ENCODE data around the gene SLC36A2.

DNA sequence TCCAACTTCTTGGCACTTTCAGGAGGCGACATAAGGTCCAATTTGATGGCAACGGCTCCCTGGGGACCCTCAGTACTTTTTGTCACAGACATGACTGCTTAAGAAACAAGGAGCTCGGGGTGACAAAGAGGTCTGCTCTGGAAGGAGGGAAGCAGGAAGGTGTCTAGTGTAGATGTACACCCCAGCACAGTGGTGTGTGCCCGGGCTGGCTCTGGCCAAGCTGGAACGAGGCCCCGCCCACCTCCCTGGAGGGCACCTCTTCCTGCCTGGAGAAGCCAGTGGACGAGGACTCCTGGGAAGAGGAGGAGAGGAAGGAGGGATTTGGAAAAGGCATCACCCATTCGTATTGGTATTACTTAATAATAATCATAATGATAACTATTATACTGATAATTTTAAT lies at the start of gene SLC36A2:
- TF ChIP-seq, protein P1, sequence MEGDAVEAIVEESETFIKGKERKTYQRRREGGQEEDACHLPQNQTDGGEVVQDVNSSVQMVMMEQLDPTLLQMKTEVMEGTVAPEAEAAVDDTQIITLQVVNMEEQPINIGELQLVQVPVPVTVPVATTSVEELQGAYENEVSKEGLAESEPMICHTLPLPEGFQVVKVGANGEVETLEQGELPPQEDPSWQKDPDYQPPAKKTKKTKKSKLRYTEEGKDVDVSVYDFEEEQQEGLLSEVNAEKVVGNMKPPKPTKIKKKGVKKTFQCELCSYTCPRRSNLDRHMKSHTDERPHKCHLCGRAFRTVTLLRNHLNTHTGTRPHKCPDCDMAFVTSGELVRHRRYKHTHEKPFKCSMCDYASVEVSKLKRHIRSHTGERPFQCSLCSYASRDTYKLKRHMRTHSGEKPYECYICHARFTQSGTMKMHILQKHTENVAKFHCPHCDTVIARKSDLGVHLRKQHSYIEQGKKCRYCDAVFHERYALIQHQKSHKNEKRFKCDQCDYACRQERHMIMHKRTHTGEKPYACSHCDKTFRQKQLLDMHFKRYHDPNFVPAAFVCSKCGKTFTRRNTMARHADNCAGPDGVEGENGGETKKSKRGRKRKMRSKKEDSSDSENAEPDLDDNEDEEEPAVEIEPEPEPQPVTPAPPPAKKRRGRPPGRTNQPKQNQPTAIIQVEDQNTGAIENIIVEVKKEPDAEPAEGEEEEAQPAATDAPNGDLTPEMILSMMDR (conservative IDR thresholded peaks at IDR 0.05 in 1 of 2, IDR thresholded peaks at IDR 0.05 in 1 of 2; ENCODE audit: low read depth in 1 of 2, low read length in 2 of 2) = no peak
- no peak for TF ChIP-seq EZH2 (IDR thresholded peaks at IDR 0.05; ENCODE audit: low read length, missing control alignments)
